ENCODE data around the gene CAND2.
"Not testable (repeated sequence)": the region's sequence is repeated elsewhere in the genome, so short reads cannot be mapped to it uniquely, and the experiment has no call there.

Gene CAND2

GRCh38 chr3:12859840-12860239, 63.4 kb downstream of the CAND2 start:
- DNase-seq (ENCODE audit: low read depth, low spot score) = no peak

DNA sequence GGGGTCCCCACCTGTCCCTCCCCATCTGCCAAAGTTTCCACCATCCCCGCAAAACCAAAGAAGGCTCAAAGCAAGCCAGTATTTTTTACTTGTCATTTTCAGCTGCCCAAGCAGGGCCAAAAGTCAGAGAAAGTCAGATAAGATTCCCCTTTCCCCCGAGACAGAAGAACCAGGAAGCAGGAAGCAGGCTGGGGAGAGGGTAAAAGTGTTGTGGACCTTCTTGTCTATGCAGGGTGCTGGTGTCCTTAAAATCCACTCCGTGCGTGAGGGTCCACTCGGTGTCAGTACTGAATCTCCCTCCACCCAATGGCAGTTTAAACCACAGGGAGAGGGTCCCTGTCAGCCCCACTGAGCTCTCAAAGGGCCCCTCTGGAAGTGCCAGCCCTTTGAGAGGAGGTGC, 65.1 kb downstream of the CAND2 start:
- no peak for DNase-seq (ENCODE audit: low read depth, low spot score)

DNA sequence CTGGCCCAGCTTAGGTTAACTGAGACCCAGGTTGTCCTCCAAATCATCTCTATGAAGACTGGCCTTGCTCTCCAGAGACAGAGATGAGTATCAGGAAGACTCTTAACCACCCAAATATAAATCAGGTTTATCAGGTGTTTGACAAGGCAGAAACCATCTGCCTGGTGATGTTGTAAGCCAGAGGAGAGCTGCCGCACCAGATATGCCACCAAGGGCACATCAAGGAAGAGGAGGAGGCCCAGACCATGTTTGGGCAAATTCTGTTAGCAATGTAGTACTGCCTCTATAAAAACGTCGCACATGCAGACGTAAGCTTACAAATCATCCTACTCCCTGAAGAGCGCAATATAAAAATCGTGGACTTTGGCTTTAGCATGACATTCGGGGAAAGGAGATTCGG, 65.9 kb downstream of the CAND2 start:
- no peak for DNase-seq (ENCODE audit: low read depth, low spot score)

DNA sequence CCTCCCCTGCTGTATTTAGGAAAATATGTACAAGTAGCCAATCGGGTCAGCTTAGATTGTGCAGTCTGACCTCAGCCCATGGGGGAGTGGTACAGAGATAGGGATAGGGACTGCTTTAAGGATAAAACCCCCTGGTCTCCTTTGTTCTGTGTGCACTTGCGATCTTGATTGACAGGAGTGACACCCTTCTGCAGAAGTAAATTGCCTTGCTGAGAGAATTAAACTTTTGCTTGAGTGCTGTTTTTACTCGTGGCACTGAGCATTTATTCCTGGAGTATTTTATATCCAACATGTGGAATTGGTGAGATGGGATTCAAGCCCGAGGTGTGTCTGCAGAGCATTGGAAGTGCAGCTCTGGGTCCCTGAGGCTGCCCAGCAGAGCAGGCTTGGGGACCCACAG, 68.8 kb downstream of the CAND2 start:
- DNase-seq (ENCODE audit: low read depth, low spot score) = no peak

- no peak for DNase-seq (ENCODE audit: low read depth, low spot score)
These were observed 70.4 kb downstream of the CAND2 start for GRCh38 chr3:12866836-12867235.

- peak; percentile 64 for DNase-seq (ENCODE audit: low read depth, low spot score)
These were observed 71.9 kb downstream of the CAND2 start for GRCh38 chr3:12868039-12869034.

DNA sequence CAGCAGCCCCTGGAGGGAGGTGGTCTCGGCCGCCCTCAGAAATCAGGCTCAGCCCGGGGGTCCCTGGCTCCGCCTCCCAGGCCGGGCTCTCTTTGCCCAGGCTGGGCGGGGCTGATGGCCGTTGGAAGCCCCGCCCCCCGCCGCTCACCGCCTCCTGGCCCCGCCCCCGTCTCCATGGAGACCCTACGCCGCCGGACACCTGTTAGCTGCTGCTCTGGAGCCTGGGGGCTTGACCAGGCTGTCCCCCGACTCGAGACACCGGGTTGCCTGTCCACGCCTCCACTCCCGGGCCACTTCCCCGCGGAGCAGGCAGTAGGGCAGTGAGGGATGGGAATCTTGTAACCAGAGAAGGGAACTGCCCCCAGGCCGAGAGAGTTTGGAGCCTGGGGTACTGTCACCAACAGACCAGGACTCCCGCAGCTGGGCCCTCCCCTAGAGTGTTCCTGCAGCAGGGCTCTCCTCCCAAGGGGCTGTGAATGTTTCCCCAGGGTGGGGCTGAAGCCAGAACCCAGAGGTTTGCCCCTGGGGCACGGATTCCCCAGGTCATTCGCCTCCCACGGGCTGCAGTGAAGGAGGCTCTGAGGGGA, 72.6 kb downstream of the CAND2 start:
- no peak for DNase-seq (ENCODE audit: low read depth, low spot score)

GRCh38 chr3:12870942-12871341, 74.5 kb downstream of the CAND2 start:
- DNase-seq (ENCODE audit: low read depth, low spot score) = no peak

DNA sequence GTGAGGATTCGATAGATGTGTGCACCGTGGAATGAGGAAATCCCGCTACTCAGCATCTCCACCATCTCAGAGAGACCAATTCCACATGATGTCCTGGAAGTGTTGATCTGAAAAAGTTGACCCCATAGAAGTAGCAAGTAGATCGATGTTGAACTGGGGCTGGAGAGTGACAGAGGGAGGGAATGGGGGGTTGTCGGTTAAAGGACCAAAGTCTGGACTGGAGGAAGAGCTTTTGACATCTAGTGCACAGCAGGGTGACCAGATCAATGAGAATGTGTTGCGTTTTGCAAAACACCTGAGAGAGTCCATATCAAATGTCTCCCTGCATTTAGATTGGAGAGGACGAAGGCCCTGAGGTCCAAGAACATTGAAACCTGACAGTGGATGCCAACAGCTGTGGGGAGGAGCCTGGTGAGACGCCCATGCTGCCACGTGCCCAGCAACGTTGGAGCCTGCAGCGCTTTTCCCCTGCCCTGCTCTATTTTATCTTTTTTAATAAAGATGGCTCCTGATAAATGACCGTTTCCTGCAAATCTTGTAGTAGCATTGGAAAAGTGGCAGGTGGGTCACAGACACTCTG, 75.0 kb downstream of the CAND2 start:
- no peak for DNase-seq (ENCODE audit: low read depth, low spot score)

DNA sequence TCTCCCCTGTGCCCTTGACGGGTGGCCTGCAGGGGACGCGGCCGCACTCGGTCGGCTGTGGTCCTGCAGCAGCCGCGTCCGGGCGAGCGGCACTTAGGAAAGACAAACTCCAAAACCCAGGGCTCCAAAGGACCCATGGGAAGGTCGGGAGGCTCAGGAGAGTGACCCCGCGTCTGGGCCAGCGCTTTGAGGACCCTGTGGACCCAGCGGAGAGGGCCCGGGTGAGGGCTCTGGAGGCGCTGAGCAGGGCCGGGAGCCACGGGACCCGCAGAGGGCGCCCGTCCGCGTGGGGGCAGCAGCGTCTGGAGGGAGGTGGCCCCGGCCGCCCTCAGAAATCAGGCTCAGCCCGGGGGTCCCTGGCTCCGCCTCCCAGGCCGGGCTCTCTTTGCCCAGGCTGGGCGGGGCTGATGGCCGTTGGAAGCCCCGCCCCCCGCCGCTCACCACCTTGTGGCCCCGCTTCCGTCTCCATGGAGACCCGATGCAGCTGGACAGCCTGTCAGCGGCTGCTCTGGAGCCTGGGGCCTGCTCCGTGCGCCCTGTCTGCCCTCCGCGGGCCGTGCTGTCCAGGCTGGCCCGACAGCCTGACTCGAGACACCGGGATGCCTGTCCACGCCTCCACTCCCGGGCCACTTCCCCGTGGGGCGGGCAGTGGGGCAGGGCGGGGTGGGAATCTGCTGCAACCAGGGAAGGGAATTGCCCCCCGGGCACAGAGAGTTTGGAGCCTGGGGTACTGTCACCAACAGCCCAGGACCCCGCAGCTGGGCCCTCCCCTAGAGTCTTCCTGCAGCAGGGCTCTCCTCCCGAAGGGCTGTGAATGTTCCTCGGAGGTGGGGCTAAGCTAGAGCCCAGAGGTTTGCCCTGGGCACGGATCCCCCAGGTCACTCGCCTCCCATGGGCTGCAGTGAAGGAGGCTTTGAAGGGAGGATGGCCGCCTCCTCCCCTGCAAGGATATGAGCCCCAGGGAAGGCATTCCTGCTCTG, 79.7 kb downstream of the CAND2 start:
- DNase-seq (ENCODE audit: low read depth, low spot score) = no peak

DNA sequence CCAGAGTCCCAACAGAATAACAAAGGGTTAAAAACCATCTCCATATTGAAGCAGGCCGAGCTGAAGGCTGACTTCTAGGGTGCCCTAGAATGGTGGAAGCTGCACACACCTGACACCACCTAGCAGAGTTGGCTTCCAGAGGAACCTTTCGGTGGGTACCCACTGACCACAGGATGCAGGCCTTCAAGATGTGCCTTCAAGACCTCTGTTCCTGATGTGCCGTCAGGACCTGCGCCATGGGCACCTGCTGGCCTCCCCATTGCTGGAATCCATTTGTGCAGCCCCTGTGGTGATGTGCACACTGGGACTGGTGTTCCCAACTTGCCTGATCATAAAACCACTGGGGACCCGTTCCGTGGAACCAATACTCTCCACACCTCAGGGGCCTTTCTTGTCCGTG, 80.6 kb downstream of the CAND2 start:
- no peak for DNase-seq (ENCODE audit: low read depth, low spot score)

DNA sequence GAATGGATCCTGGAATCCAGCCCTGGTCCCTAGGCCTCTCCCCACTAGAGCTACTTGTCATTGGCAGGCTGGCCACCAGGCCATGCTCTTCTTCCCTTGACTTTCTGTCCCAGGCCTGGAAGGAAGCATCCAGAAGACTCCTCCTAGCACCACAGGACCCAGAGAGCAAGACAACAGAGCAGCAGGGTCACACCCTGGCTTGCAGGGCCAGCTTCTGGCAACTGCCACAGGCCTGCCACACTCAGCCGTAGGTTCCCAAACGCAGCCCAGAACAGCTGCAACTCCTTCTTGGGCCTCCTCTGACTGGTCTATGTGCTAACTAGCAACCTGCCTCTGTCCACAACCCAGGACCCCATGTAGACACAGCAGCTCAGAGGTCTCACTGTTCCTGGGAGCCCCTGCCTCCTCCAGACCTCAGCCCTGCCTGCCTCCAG, 81.7 kb downstream of the CAND2 start:
- DNase-seq (ENCODE audit: low read depth, low spot score) = no peak

GRCh38 chr3:12878758-12879157, 82.3 kb downstream of the CAND2 start:
- DNase-seq (ENCODE audit: low read depth, low spot score) = not testable (repeated sequence)

DNA sequence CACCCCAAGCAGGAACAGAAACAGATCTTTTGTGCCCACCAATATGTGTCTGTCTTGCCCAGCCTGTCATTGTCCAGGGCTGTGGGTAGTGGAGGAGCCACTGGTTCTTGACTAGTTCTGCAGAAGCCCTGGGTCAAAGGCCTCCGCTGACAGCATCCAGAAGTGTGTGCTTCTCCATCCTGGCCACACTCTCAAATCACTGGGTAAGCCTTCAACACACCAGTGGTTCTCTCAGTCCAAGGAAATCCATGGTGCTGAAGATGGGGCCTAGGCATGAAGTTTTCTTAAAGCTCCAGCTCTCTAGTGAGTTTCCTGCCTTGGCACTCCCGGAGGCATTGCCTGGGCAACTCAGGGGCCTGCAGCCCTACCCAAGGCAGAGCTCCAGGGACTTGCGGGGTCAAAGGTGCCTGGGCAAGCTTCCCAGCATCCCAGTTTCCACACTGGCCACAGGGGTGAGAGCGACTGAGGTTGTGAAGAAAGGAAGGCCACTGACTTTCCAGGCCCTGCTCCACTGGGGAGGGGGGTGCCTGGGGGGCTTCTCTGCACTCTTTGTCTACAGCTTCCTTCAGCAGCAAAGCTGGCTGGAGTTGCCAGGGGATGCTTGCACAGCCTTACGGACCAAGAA, 82.8 kb downstream of the CAND2 start:
- DNase-seq (ENCODE audit: low read depth, low spot score) = no peak

DNA sequence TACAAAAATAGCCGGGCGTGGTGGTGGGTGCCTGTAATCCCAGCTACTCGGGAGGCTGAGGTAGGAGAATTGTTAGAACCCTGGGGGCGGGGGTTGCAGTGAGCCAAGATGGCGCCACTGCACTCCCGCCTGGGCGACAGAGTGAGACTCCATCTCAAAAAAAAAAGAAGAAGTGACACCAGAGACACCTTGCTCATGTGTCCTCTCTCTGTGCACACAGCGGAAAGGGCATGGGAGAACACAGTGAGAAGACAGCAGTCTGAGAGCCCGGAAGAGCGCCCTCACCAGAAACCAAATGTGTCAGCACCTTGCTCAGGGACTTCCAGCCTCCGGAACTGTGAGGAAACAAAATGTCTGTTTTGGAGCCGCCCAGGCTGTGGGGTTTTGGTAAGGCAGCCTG, 85.4 kb downstream of the CAND2 start:
- DNase-seq (ENCODE audit: low read depth, low spot score) = not testable (repeated sequence)

- no peak for DNase-seq (ENCODE audit: low read depth, low spot score)
These were observed 86.1 kb downstream of the CAND2 start for GRCh38 chr3:12882336-12883310.

DNA sequence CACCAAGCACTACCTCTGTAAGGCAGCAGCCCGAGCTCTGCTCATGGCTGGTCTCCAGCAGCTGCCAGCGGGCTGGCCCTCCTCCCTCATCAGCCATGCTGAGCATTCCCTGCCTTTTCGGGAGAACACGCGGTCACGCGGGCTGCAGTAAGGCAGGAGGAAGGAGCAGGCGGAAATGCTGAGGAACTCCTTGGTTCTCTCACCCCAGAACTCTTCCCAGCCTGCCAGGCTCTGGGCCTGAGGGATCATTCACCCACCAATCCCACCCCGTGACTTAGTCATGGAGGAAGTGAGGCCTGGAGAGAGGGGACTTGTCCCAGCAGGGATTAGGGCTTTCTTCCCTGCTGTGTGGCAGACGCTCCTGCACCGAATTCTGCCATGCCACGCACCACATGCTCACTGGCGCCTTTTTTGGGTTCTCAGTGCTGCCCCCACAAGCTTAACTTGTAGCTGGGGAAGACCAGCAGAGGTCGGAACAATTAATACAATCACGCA, 87.8 kb downstream of the CAND2 start:
- no peak for DNase-seq (ENCODE audit: low read depth, low spot score)
